Osteocyte (in vitro differentiated cells): ENCODE measurements around the gene NCOA5. TPM values are rescaled to one million over a fixed set of nuclear protein-coding genes. Genes with fewer than 3 reads are reported as not detected.

Experiments
- DNase-seq: peaks from one replicate; pipeline ENCODE4 v3.0.0; 2021; ENCODE audit warnings: mixed read lengths; ENCODE audit not compliant: unreplicated experiment; ENCODE audit errors: extremely low spot score
- H3K27ac Mint-ChIP-seq: one replicate; pipeline ENCODE4 v1.8.0; 2021; ENCODE audit warnings: mild to moderate bottlenecking, mixed read lengths; ENCODE audit not compliant: unreplicated experiment
- H3K27me3 Mint-ChIP-seq: one replicate; pipeline ENCODE4 v1.8.0; 2021; ENCODE audit warnings: mixed read lengths; ENCODE audit not compliant: unreplicated experiment
- H3K36me3 Mint-ChIP-seq: one replicate; pipeline ENCODE4 v1.8.0; 2021; ENCODE audit warnings: mixed read lengths; ENCODE audit not compliant: unreplicated experiment
- H3K4me1 Mint-ChIP-seq: one replicate; pipeline ENCODE4 v1.8.0; 2021; ENCODE audit warnings: mixed read lengths; ENCODE audit not compliant: unreplicated experiment
- H3K4me3 Mint-ChIP-seq: one replicate; pipeline ENCODE4 v1.8.0; 2021; ENCODE audit warnings: mild to moderate bottlenecking, moderate library complexity, mixed read lengths; ENCODE audit not compliant: unreplicated experiment
- H3K9me3 Mint-ChIP-seq: one replicate; pipeline ENCODE4 v1.8.0; 2021; ENCODE audit warnings: mixed read lengths; ENCODE audit not compliant: unreplicated experiment
- total RNA-seq: library from RNA; stranded (reverse); gene quantifications from 2 replicates; pipeline ENCODE4 v1.2.1, GENCODE V29; 2021
- TF ChIP-seq, protein P1 (sequence below): fragments of 200-600 bp; sonication (generic); IDR thresholded peaks from 2 replicates; pipeline ENCODE4 v1.5.0; 2021; ENCODE audit warnings: antibody characterized with exemption, mild to moderate bottlenecking, moderate library complexity

NCOA5 gene
- total RNA-seq, 1 donor from 2014 or later, result 39.0 TPM

- Mint-ChIP-seq H3K36me3 (no peaks in the 10 kb centered on the region), H3K9me3 (no peaks in the 10 kb centered on the region), H3K4me1 (no peaks in the 10 kb centered on the region), H3K4me3 (no peak overlapping the region), H3K27ac (no peak overlapping the region), H3K27me3 (peaks cover 12% of the 10 kb centered on the region)
- no peak for DNase-seq
- TF ChIP-seq, protein P1, sequence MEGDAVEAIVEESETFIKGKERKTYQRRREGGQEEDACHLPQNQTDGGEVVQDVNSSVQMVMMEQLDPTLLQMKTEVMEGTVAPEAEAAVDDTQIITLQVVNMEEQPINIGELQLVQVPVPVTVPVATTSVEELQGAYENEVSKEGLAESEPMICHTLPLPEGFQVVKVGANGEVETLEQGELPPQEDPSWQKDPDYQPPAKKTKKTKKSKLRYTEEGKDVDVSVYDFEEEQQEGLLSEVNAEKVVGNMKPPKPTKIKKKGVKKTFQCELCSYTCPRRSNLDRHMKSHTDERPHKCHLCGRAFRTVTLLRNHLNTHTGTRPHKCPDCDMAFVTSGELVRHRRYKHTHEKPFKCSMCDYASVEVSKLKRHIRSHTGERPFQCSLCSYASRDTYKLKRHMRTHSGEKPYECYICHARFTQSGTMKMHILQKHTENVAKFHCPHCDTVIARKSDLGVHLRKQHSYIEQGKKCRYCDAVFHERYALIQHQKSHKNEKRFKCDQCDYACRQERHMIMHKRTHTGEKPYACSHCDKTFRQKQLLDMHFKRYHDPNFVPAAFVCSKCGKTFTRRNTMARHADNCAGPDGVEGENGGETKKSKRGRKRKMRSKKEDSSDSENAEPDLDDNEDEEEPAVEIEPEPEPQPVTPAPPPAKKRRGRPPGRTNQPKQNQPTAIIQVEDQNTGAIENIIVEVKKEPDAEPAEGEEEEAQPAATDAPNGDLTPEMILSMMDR, result no peak
Observed at GRCh38 chr20:46046588-46047310, 43.0 kb downstream of the NCOA5 start.

- DNase-seq, result no peak
- Mint-ChIP-seq H3K4me3 (no peak overlapping the region), H3K4me1 (no peaks in the 10 kb centered on the region), H3K27me3 (peaks cover 9% of the 10 kb centered on the region), H3K27ac (no peak overlapping the region), H3K9me3 (no peaks in the 10 kb centered on the region), H3K36me3 (no peaks in the 10 kb centered on the region)
- TF ChIP-seq, protein P1, result no peak
Observed at GRCh38 chr20:46044896-46045295, 44.9 kb downstream of the NCOA5 start.

DNA sequence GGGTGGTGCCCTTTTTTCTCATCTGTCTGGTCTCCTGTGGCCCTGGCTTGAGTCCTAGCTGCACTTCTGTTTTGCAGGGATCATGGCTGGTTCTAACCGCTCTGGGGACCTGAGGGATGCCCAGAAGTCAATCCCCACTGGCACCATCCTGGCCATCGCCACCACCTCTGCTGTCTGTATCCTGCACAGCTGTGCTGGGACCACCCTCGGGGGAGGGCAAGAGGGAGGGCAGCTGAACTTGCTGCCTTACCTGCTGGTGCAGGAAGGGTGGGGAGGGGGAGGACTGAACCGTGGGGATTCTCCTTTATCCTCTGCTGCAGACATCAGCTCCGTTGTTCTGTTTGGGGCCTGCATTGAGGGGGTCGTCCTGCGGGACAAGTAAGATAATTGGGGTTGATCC lies 46.2 kb downstream of the NCOA5 start:
- Mint-ChIP-seq H3K27ac (no peak overlapping the region), H3K27me3 (peaks cover 11% of the 10 kb centered on the region), H3K4me1 (no peaks in the 10 kb centered on the region), H3K4me3 (no peak overlapping the region), H3K36me3 (no peaks in the 10 kb centered on the region), H3K9me3 (no peaks in the 10 kb centered on the region)
- TF ChIP-seq, protein P1, result no peak
- DNase-seq, result no peak

DNA sequence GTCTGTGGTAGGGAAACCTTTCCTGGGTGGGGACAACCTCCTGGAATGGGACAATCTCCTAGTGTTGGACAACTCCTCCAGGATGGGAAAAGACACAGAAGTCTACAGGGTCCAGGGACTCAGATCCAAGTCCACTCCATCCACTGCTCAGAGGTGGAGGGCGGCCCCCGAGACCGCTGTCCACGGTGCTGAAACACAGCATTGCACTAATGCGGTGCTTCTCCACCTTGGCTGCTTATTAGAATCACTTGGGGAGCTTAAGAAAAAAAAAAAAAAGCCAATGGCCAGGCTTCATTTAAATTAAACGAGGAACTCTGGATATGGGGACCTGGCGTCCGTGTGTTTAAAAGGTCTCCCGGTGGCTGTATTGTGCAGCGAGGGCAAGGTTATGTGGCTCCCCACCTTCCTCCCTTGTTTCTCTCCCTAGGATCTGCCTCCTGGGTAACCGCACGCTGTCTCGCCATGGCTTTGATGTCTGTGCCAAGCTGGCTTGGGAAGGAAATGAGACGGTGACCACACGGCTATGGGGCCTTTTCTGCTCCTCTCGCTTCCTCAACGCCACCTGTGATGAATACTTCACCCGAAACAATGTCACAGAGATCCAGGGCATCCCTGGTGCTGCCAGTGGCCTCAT lies 48.7 kb downstream of the NCOA5 start:
- no peak overlapping the region for H3K4me3 Mint-ChIP-seq
- no peaks in the 10 kb centered on the region for H3K36me3 Mint-ChIP-seq
- TF ChIP-seq, protein P1, result no peak
- no peak for DNase-seq
- H3K27ac Mint-ChIP-seq, result no peak overlapping the region
- H3K27me3 Mint-ChIP-seq, result peaks cover 21% of the 10 kb centered on the region
- H3K4me1 Mint-ChIP-seq, result no peaks in the 10 kb centered on the region
- H3K9me3 Mint-ChIP-seq, result no peaks in the 10 kb centered on the region

- Mint-ChIP-seq H3K4me3 (no peak overlapping the region), H3K9me3 (no peaks in the 10 kb centered on the region), H3K4me1 (no peaks in the 10 kb centered on the region), H3K36me3 (no peaks in the 10 kb centered on the region), H3K27ac (no peak overlapping the region), H3K27me3 (peaks cover 39% of the 10 kb centered on the region)
- TF ChIP-seq, protein P1, result no peak
- no peak for DNase-seq
Observed at GRCh38 chr20:46037036-46037435, 52.7 kb downstream of the NCOA5 start.
